Fibroblast of lung (primary cell): ENCODE data around the gene CBFA2T3. TPM values are rescaled to one million over a fixed set of nuclear protein-coding genes. Genes with fewer than 3 reads are reported as not detected.

ENCODE experiments used
- DNase-seq, 2 donors: peaks; one replicate each; pipeline versions ENCODE4 v3.0.0 to v3.0.0-alpha.2; 2010; ENCODE audit warnings: low read depth in 2 of 2
- H2AFZ ChIP-seq: 2 replicates; pipeline ENCODE4 v1.5.1; 2012; ENCODE audit warnings: low read length, control low read depth, inconsistent platforms
- H3K27ac ChIP-seq: 2 replicates; pipeline ENCODE4 v1.5.1; 2011; ENCODE audit warnings: low read length, control low read depth; ENCODE audit not compliant: insufficient read depth
- H3K27me3 ChIP-seq: 2 replicates; pipeline ENCODE4 v1.5.1; 2011; ENCODE audit warnings: mild to moderate bottlenecking, low read length; ENCODE audit not compliant: control insufficient read depth, insufficient read depth
- H3K36me3 ChIP-seq: 2 replicates; pipeline ENCODE4 v1.5.1; 2011; ENCODE audit warnings: low read length; ENCODE audit not compliant: control insufficient read depth, insufficient read depth
- H3K4me1 ChIP-seq: 2 replicates; pipeline ENCODE4 v1.5.1; 2011; ENCODE audit warnings: low read length; ENCODE audit not compliant: control insufficient read depth, insufficient read depth; ENCODE audit errors: extremely low read depth
- H3K4me2 ChIP-seq: 2 replicates; pipeline ENCODE4 v1.5.1; 2011; ENCODE audit warnings: low read length, control low read depth; ENCODE audit not compliant: insufficient read depth; ENCODE audit errors: extremely low read depth
- H3K4me3 ChIP-seq, 4 experiments: fragments of 200-600 bp in 1 of 4; sonication (generic) in 1 of 4; replicated peaks in 1 of 4; 2 replicates each; pipeline ENCODE4 v1.5.1; 2011 to 2016; ENCODE audit warnings: low read length in 4 of 4, low read depth in 3 of 4, mild to moderate bottlenecking in 3 of 4, control low read depth in 2 of 4, inconsistent platforms in 1 of 4, mixed read lengths in 1 of 4; ENCODE audit not compliant: insufficient read depth in 1 of 4; ENCODE audit errors: control extremely low read depth in 1 of 4
- H3K79me2 ChIP-seq: 2 replicates; pipeline ENCODE4 v1.5.1; 2012; ENCODE audit warnings: mild to moderate bottlenecking, low read length, inconsistent platforms; ENCODE audit not compliant: control insufficient read depth, insufficient read depth
- H3K9ac ChIP-seq: 2 replicates; pipeline ENCODE4 v1.5.1; 2011; ENCODE audit warnings: mild to moderate bottlenecking, low read length, control low read depth; ENCODE audit not compliant: insufficient read depth
- H3K9me3 ChIP-seq: 2 replicates; pipeline ENCODE4 v1.5.1; 2012; ENCODE audit warnings: low read depth, low read length; ENCODE audit not compliant: control insufficient read depth, insufficient read depth
- H4K20me1 ChIP-seq: 2 replicates; pipeline ENCODE4 v1.5.1; 2011; ENCODE audit warnings: low read length; ENCODE audit not compliant: control insufficient read depth, insufficient read depth; ENCODE audit errors: extremely low read depth
- CTCF ChIP-seq, 2 donors: IDR thresholded peaks in 1 of 2; conservative IDR thresholded peaks in 1 of 2; 1 replicate in 1 of 2; 2 replicates in 1 of 2; pipeline ENCODE4 v1.5.1; 2011 to 2012; ENCODE audit warnings: low read length in 2 of 2, control low read depth in 1 of 2, inconsistent platforms in 1 of 2, low read depth in 1 of 2, mild to moderate bottlenecking in 1 of 2
- EZH2 ChIP-seq: IDR thresholded peaks from 2 replicates; pipeline ENCODE4 v1.5.1; 2012; ENCODE audit warnings: low read length, control low read depth, mild to moderate bottlenecking; ENCODE audit errors: missing control alignments
- polyA plus RNA-seq, 2 donors: library from polyadenylated mRNA; depleted of rRNA in 1 of 2; stranded (reverse) in 1 of 2; unstranded in 1 of 2; fragments of >200 nt; gene quantifications; 2 replicates each; pipeline ENCODE4 v1.2.1, GENCODE V29; 2011 to 2012; ENCODE audit warnings: missing spikeins in 1 of 2
- total RNA-seq: library from RNA; depleted of rRNA; stranded (reverse); fragments of >200 nt; gene quantifications from 2 replicates; pipeline ENCODE4 v1.2.1, GENCODE V29; 2014

CBFA2T3 gene
- total and polyA plus RNA-seq, 2 donors (not counting 1 experiment from before 2014, with no cell fraction given), result under 0.01 to 0.05 TPM

GRCh38 chr16:88928405-88929090, 48.5 kb downstream of the CBFA2T3 start:
- no peak for DNase-seq
- no peak overlapping the region for H3K4me2 ChIP-seq
- no peaks in the 10 kb centered on the region for H3K36me3 ChIP-seq
- H3K9me3 ChIP-seq, result no peaks in the 10 kb centered on the region
- peaks cover 8% of the 10 kb centered on the region for H3K4me1 ChIP-seq
- H4K20me1 ChIP-seq, result no peaks in the 10 kb centered on the region
- no peak overlapping the region for H3K9ac ChIP-seq
- peaks cover 5% of the 10 kb centered on the region for H3K27me3 ChIP-seq
- no peaks in the 10 kb centered on the region for H3K79me2 ChIP-seq
- TF ChIP-seq CTCF (conservative IDR thresholded peaks at IDR 0.05 in 1 of 2, IDR thresholded peaks at IDR 0.05 in 1 of 2; ENCODE audit: low read depth in 1 of 2, low read length in 2 of 2) (no peak), EZH2 (no peak)
- no peak overlapping the region for H2AFZ ChIP-seq
- no peak overlapping the region for H3K27ac ChIP-seq
- H3K4me3 ChIP-seq, result no peak overlapping the region

GRCh38 chr16:88927661-88928060, 49.3 kb downstream of the CBFA2T3 start:
- TF ChIP-seq CTCF (conservative IDR thresholded peaks at IDR 0.05 in 1 of 2, IDR thresholded peaks at IDR 0.05 in 1 of 2; ENCODE audit: low read depth in 1 of 2, low read length in 2 of 2) (no peak), EZH2 (no peak)
- Histone ChIP-seq H3K4me2 (no peak overlapping the region), H3K27me3 (peaks cover 5% of the 10 kb centered on the region), H3K9me3 (no peaks in the 10 kb centered on the region), H4K20me1 (no peaks in the 10 kb centered on the region), H3K4me3 (no peak overlapping the region), H3K4me1 (peaks cover 8% of the 10 kb centered on the region), H3K79me2 (no peaks in the 10 kb centered on the region), H2AFZ (no peak overlapping the region), H3K36me3 (no peaks in the 10 kb centered on the region), H3K27ac (no peak overlapping the region), H3K9ac (no peak overlapping the region)
- no peak for DNase-seq

- Histone ChIP-seq H3K4me2 (no peak overlapping the region), H3K27ac (no peak overlapping the region), H3K79me2 (no peaks in the 10 kb centered on the region), H3K36me3 (no peaks in the 10 kb centered on the region), H3K9me3 (no peaks in the 10 kb centered on the region), H3K9ac (no peak overlapping the region), H3K27me3 (peaks cover 5% of the 10 kb centered on the region), H3K4me1 (peaks cover 14% of the 10 kb centered on the region), H4K20me1 (no peaks in the 10 kb centered on the region), H2AFZ (no peak overlapping the region), H3K4me3 (no peak overlapping the region)
- TF ChIP-seq EZH2 (no peak), CTCF (conservative IDR thresholded peaks at IDR 0.05 in 1 of 2, IDR thresholded peaks at IDR 0.05 in 1 of 2; ENCODE audit: low read depth in 1 of 2, low read length in 2 of 2) (no peak)
- no peak for DNase-seq
Measured at GRCh38 chr16:88927010-88927409, 50.0 kb downstream of the CBFA2T3 start.
